ENCODE results near the gene TMEM44. TPM values are rescaled to one million over a fixed set of nuclear protein-coding genes. Genes with fewer than 3 reads are reported as not detected.
A peak's percentile ranks its signal among the peaks of the same experiment; 100 is the strongest.

TMEM44 gene
- total RNA-seq, 1 donor: 18.8 TPM

GRCh38 chr3:194573680-194574437 is 59.4 kb downstream of the TMEM44 start:
- Histone ChIP-seq H3K4me3 (ENCODE audit: insufficient read depth, low read length) (peak overlapping the region; percentile 26), H3K27ac (ENCODE audit: low read depth, low read length) (peak overlapping the region; percentile 99), H3K27me3 (ENCODE audit: insufficient read depth, low read length) (no peaks in the 10 kb centered on the region), H4K20me1 (ENCODE audit: insufficient read depth, low read length) (no peaks in the 10 kb centered on the region), H3K4me1 (ENCODE audit: insufficient read depth, low read length) (peaks cover 63% of the 10 kb centered on the region), H3K4me2 (ENCODE audit: insufficient read depth, low read length) (peak overlapping the region; percentile 68), H3K79me2 (ENCODE audit: insufficient read depth, low read length) (no peaks in the 10 kb centered on the region), H2AFZ (ENCODE audit: low read length) (no peak overlapping the region), H3K36me3 (ENCODE audit: insufficient read depth, low read length) (no peaks in the 10 kb centered on the region), H3K9me3 (ENCODE audit: low read depth, low read length) (no peaks in the 10 kb centered on the region)
- DNase-seq (ENCODE audit: insufficient read length, low spot score, missing footprints): no peak
- TF ChIP-seq CTCF (IDR thresholded peaks at IDR 0.05; ENCODE audit: extremely low read depth, low read depth, low read length): peak; percentile 53

GRCh38 chr3:194572944-194573491 is 60.2 kb downstream of the TMEM44 start:
- Histone ChIP-seq H3K4me1 (ENCODE audit: insufficient read depth, low read length) (peaks cover 55% of the 10 kb centered on the region), H3K27ac (ENCODE audit: low read depth, low read length) (peak overlapping the region; percentile 99), H3K9me3 (ENCODE audit: low read depth, low read length) (no peaks in the 10 kb centered on the region), H3K79me2 (ENCODE audit: insufficient read depth, low read length) (no peaks in the 10 kb centered on the region), H4K20me1 (ENCODE audit: insufficient read depth, low read length) (no peaks in the 10 kb centered on the region), H3K27me3 (ENCODE audit: insufficient read depth, low read length) (no peaks in the 10 kb centered on the region), H3K36me3 (ENCODE audit: insufficient read depth, low read length) (no peaks in the 10 kb centered on the region), H3K4me3 (ENCODE audit: insufficient read depth, low read length) (peak overlapping the region; percentile 26), H2AFZ (ENCODE audit: low read length) (no peak overlapping the region), H3K4me2 (ENCODE audit: insufficient read depth, low read length) (peak overlapping the region; percentile 68)
- no peak for TF ChIP-seq CTCF (IDR thresholded peaks at IDR 0.05; ENCODE audit: extremely low read depth, low read depth, low read length)
- DNase-seq (ENCODE audit: insufficient read length, low spot score, missing footprints): peak; percentile 78

GRCh38 chr3:194572143-194572789 is 61.0 kb downstream of the TMEM44 start:
- peak overlapping the region; percentile 68 for H3K4me2 ChIP-seq (ENCODE audit: insufficient read depth, low read length)
- no peak overlapping the region for H2AFZ ChIP-seq (ENCODE audit: low read length)
- no peaks in the 10 kb centered on the region for H3K9me3 ChIP-seq (ENCODE audit: low read depth, low read length)

More at GRCh38 chr3:194572143-194572789, 61.0 kb downstream of the TMEM44 start:
- peak; percentile 87 for DNase-seq (ENCODE audit: insufficient read length, low spot score, missing footprints)
- Histone ChIP-seq H3K36me3 (ENCODE audit: insufficient read depth, low read length) (no peaks in the 10 kb centered on the region), H3K4me3 (ENCODE audit: insufficient read depth, low read length) (peak overlapping the region; percentile 51), H3K27ac (ENCODE audit: low read depth, low read length) (peak overlapping the region; percentile 99), H4K20me1 (ENCODE audit: insufficient read depth, low read length) (no peaks in the 10 kb centered on the region), H3K79me2 (ENCODE audit: insufficient read depth, low read length) (no peaks in the 10 kb centered on the region), H3K4me1 (ENCODE audit: insufficient read depth, low read length) (peaks cover 48% of the 10 kb centered on the region), H3K27me3 (ENCODE audit: insufficient read depth, low read length) (no peaks in the 10 kb centered on the region)
- no peak for TF ChIP-seq CTCF (IDR thresholded peaks at IDR 0.05; ENCODE audit: extremely low read depth, low read depth, low read length)
